GM21619 (cell line): ENCODE results near the gene MED12L.

Experiments
- ATAC-seq: cut with Tn5 transposase; IDR thresholded peaks from one replicate; pipeline ENCODE4 v1.9.1; 2021; ENCODE audit not compliant: unreplicated experiment

MED12L gene

GRCh38 chr3:151395806-151396205 lies 310.3 kb downstream of the MED12L start:
- ATAC-seq: no peak

GRCh38 chr3:151398895-151399294 lies 313.4 kb downstream of the MED12L start:
- no peak for ATAC-seq

GRCh38 chr3:151400341-151400740 lies 314.9 kb downstream of the MED12L start:
- ATAC-seq: no peak

GRCh38 chr3:151402349-151402748 lies 316.9 kb downstream of the MED12L start:
- ATAC-seq: no peak

- ATAC-seq: no peak
These were observed 317.8 kb downstream of the MED12L start for GRCh38 chr3:151403246-151403645.

GRCh38 chr3:151404316-151404715 lies 318.9 kb downstream of the MED12L start:
- ATAC-seq: peak; percentile 80

GRCh38 chr3:151407928-151408327 lies 322.5 kb downstream of the MED12L start:
- no peak for ATAC-seq

GRCh38 chr3:151410891-151411559 lies 325.6 kb downstream of the MED12L start:
- ATAC-seq: no peak

- ATAC-seq: no peak
These were observed 327.5 kb downstream of the MED12L start for GRCh38 chr3:151412989-151413388.

- no peak for ATAC-seq
These were observed 329.8 kb downstream of the MED12L start for GRCh38 chr3:151415289-151415688.

- no peak for ATAC-seq
These were observed 334.3 kb downstream of the MED12L start for GRCh38 chr3:151419806-151420205.

GRCh38 chr3:151421938-151422337 lies 336.5 kb downstream of the MED12L start:
- ATAC-seq: no peak

GRCh38 chr3:151423091-151423490 lies 337.6 kb downstream of the MED12L start:
- ATAC-seq: no peak

- ATAC-seq: no peak
These were observed 340.3 kb downstream of the MED12L start for GRCh38 chr3:151425627-151426340.

- no peak for ATAC-seq
These were observed 340.8 kb downstream of the MED12L start for GRCh38 chr3:151426341-151426657.

- no peak for ATAC-seq
These were observed 342.9 kb downstream of the MED12L start for GRCh38 chr3:151428386-151428785.

- no peak for ATAC-seq
These were observed 345.5 kb downstream of the MED12L start for GRCh38 chr3:151430821-151431484.

- ATAC-seq: no peak
These were observed 346.5 kb downstream of the MED12L start for GRCh38 chr3:151431940-151432339.

- ATAC-seq: no peak
These were observed 347.3 kb downstream of the MED12L start for GRCh38 chr3:151432616-151433372.

GRCh38 chr3:151434151-151434890 lies 348.9 kb downstream of the MED12L start:
- ATAC-seq: no peak
